Natural killer cell (primary cell): ENCODE measurements around the gene GASK1B. TPM values are rescaled to one million over a fixed set of nuclear protein-coding genes. Genes with fewer than 3 reads are reported as not detected.

ENCODE experiments used
- ATAC-seq, 3 donors: fragments of 150-1000 bp in 2 of 3; fragments of 200-7000 bp in 1 of 3; cut with Tn5 transposase; 1 replicate in 1 of 3; 2 replicates in 2 of 3; pipeline ENCODE4 v1.10.0; 2021; ENCODE audit warnings: mild to moderate bottlenecking in 2 of 3, moderate library complexity in 2 of 3
- DNase-seq, 2 donors: peaks; one replicate each; pipeline versions ENCODE4 v3.0.0 to v3.0.0-alpha.2; 2013 to 2021; ENCODE audit warnings: mixed read lengths in 1 of 2
- H3K27ac ChIP-seq: one replicate; pipeline ENCODE4 v1.5.1; 2013; ENCODE audit warnings: mild to moderate bottlenecking, low read length
- H3K27me3 ChIP-seq: one replicate; pipeline ENCODE4 v1.6.1; 2013; ENCODE audit warnings: low read length; ENCODE audit not compliant: control insufficient read depth, insufficient read depth
- H3K36me3 ChIP-seq: one replicate; pipeline ENCODE4 v1.6.1; 2013; ENCODE audit warnings: low read length; ENCODE audit not compliant: control insufficient read depth, insufficient read depth
- H3K4me1 ChIP-seq: one replicate; pipeline ENCODE4 v1.6.1; 2013; ENCODE audit warnings: low read length; ENCODE audit not compliant: control insufficient read depth, insufficient read depth
- H3K4me3 ChIP-seq: one replicate; pipeline ENCODE4 v1.5.1; 2013; ENCODE audit warnings: low read length
- H3K9me3 ChIP-seq: one replicate; pipeline ENCODE4 v1.6.1; 2013; ENCODE audit warnings: low read length; ENCODE audit not compliant: control insufficient read depth, insufficient read depth
- H3K27ac Mint-ChIP-seq, 2 donors: one replicate each; pipeline ENCODE4 v1.8.0; 2022; ENCODE audit warnings: mild to moderate bottlenecking in 2 of 2, mixed read lengths in 2 of 2, moderate library complexity in 1 of 2
- H3K27me3 Mint-ChIP-seq, 2 donors: one replicate each; pipeline ENCODE4 v1.8.0; 2022; ENCODE audit warnings: low read depth in 2 of 2, mixed read lengths in 2 of 2
- H3K36me3 Mint-ChIP-seq: one replicate; pipeline ENCODE4 v1.8.0; 2022; ENCODE audit warnings: mixed read lengths
- H3K4me1 Mint-ChIP-seq, 2 donors: one replicate each; pipeline ENCODE4 v1.8.0; 2022; ENCODE audit warnings: mixed read lengths in 2 of 2
- H3K4me3 Mint-ChIP-seq: one replicate; pipeline ENCODE4 v1.8.0; 2022; ENCODE audit warnings: mild to moderate bottlenecking, moderate library complexity, mixed read lengths
- H3K9me3 Mint-ChIP-seq, 2 donors: one replicate each; pipeline ENCODE4 v1.8.0; 2022; ENCODE audit warnings: mixed read lengths in 2 of 2
- CTCF ChIP-seq: fragments of 200-600 bp; IDR thresholded peaks from one replicate; pipeline ENCODE4 v1.8.0; 2022; ENCODE audit warnings: antibody characterized with exemption
- WGBS: methylation state at CpG from one replicate; pipeline ENCODE4 v1.1.7; 2013; ENCODE audit warnings: missing lambda C conversion rate; ENCODE audit not compliant: insufficient coverage; 5-methylcytosine and 5-hydroxymethylcytosine counted together
- intact Hi-C: fragments of 100-400 bp; cut with micrococcal nuclease; formaldehyde crosslinking; loops from one replicate; pipeline ENCODE4 v1.14.2; 2022
- total RNA-seq, 4 donors: library from RNA; stranded (reverse); fragments of 120-200 nt in 1 of 4; gene quantifications; one replicate each; pipeline versions ENCODE4 v1.2.3 to v1.2.4, GENCODE V29; 2013 to 2022

GASK1B gene
- total RNA-seq, 3 donors from 2014 or later (not counting 1 experiment from before 2014, with no cell fraction given), result 0.31 to 2.0 (median 1.1) TPM

GRCh38 chr4:158192439-158193158, 19.8 kb upstream of the GASK1B start:
- no peak for DNase-seq
- Histone ChIP-seq H3K9me3 (no peaks in the 10 kb centered on the region), H3K27me3 (no peaks in the 10 kb centered on the region), H3K4me1 (no peaks in the 10 kb centered on the region), H3K4me3 (no peak overlapping the region), H3K36me3 (no peaks in the 10 kb centered on the region), H3K27ac (no peak overlapping the region)
- no peaks in the 10 kb centered on the region for H3K4me1 Mint-ChIP-seq
- TF ChIP-seq CTCF, result no peak
- peaks cover 0 to 2% of the 10 kb centered on the region in 2 donors for H3K9me3 Mint-ChIP-seq
- peaks cover 0 to 7% of the 10 kb centered on the region in 2 donors for H3K27me3 Mint-ChIP-seq
- H3K36me3 Mint-ChIP-seq, result no peaks in the 10 kb centered on the region
- 77% methylated on average over 4 of the region's 5 CpGs for WGBS
- ATAC-seq, result no peak
- intact Hi-C loops, result no loop called here
- H3K27ac Mint-ChIP-seq, result no peak overlapping the region
- H3K4me3 Mint-ChIP-seq, result no peak overlapping the region

GRCh38 chr4:158190718-158191117, 17.9 kb upstream of the GASK1B start:
- Histone ChIP-seq H3K4me3 (no peak overlapping the region), H3K36me3 (no peaks in the 10 kb centered on the region), H3K27ac (no peak overlapping the region), H3K9me3 (no peaks in the 10 kb centered on the region), H3K4me1 (no peaks in the 10 kb centered on the region), H3K27me3 (no peaks in the 10 kb centered on the region)
- Mint-ChIP-seq H3K27ac (no peak overlapping the region), H3K9me3 (no peaks in the 10 kb centered on the region), H3K4me1 (no peaks in the 10 kb centered on the region), H3K36me3 (no peaks in the 10 kb centered on the region), H3K4me3 (no peak overlapping the region), H3K27me3 (peaks cover 0 to 4% of the 10 kb centered on the region in 2 donors)
- TF ChIP-seq CTCF, result no peak
- WGBS, result 100% methylated on average over 1 of the region's 2 CpGs
- intact Hi-C loops, result no loop called here
- no peak for DNase-seq
- no peak for ATAC-seq

- no peaks in the 10 kb centered on the region for H3K4me1 Mint-ChIP-seq
- 92% methylated on average over 1 of the region's 1 CpG for WGBS
- H3K27ac ChIP-seq, result no peak overlapping the region
- no peaks in the 10 kb centered on the region for H3K27me3 Mint-ChIP-seq
- H3K27me3 ChIP-seq, result no peaks in the 10 kb centered on the region
- ATAC-seq, result no peak
- DNase-seq, result no peak
- no peak overlapping the region for H3K4me3 Mint-ChIP-seq
- H3K36me3 ChIP-seq, result no peaks in the 10 kb centered on the region
- TF ChIP-seq CTCF, result no peak
- no peaks in the 10 kb centered on the region for H3K9me3 ChIP-seq
- no peaks in the 10 kb centered on the region for H3K36me3 Mint-ChIP-seq
- H3K9me3 Mint-ChIP-seq, result no peaks in the 10 kb centered on the region
- no peak overlapping the region for H3K27ac Mint-ChIP-seq
- no peaks in the 10 kb centered on the region for H3K4me1 ChIP-seq
- H3K4me3 ChIP-seq, result no peak overlapping the region
- intact Hi-C loops, result no loop called here
These were observed 16.6 kb upstream of the GASK1B start for GRCh38 chr4:158189422-158189821.

GRCh38 chr4:158186815-158187214, 14.0 kb upstream of the GASK1B start:
- no peak overlapping the region for H3K4me3 ChIP-seq
- no peak overlapping the region for H3K27ac ChIP-seq
- intact Hi-C loops, result no loop called here
- no peaks in the 10 kb centered on the region for H3K4me1 ChIP-seq
- TF ChIP-seq CTCF, result no peak
- no peaks in the 10 kb centered on the region for H3K36me3 Mint-ChIP-seq
- H3K9me3 ChIP-seq, result no peaks in the 10 kb centered on the region
- no peak overlapping the region for H3K4me3 Mint-ChIP-seq
- H3K4me1 Mint-ChIP-seq, result no peaks in the 10 kb centered on the region
- no peaks in the 10 kb centered on the region for H3K27me3 ChIP-seq
- no CpG with 5 or more reads among the region's 2 CpGs for WGBS
- no peaks in the 10 kb centered on the region for H3K27me3 Mint-ChIP-seq
- H3K27ac Mint-ChIP-seq, result no peak overlapping the region
- DNase-seq (no peak), ATAC-seq (no peak)
- H3K36me3 ChIP-seq, result no peaks in the 10 kb centered on the region
- H3K9me3 Mint-ChIP-seq, result no peaks in the 10 kb centered on the region
